Measurements from ENCODE around the gene MYOCD.

The MYOCD gene

GRCh38 chr17:12665263-12666210 lies at the start of gene MYOCD:
TSS of gene MYOCD (plus strand) at chr17:12665890. CDS start at chr17:12666189, 299 bp downstream.
- POLR2A ChIA-PET: interaction anchor here (1.0 to 1.5 kb wide), 4 partner anchors 26 to 143 kb away, joined by 3 to 6 read pairs (median 4); no protein-coding TSS in a partner anchor
- no peaks in the 10 kb centered on the region for H3K36me3 ChIP-seq (ENCODE audit: control insufficient read depth in 2 of 2, insufficient read depth in 1 of 2, low read length in 2 of 2)
- CTCF ChIA-PET: interaction anchor here (0.5 to 7.1 kb wide), 19 partner anchors 9 to 487 kb away, joined by 3 to 133 read pairs (median 4); no protein-coding TSS in a partner anchor
- H3K4me3 ChIP-seq (ENCODE audit: low read depth, low read length): peak within 1 kb of the TSS; percentile 58
- no peaks in the 10 kb centered on the region for H3K9me3 ChIP-seq (ENCODE audit: control insufficient read depth, insufficient read depth, low read depth, low read length)
- no peak within 1 kb of the TSS for H3K27ac ChIP-seq (ENCODE audit: extremely low read depth, low read depth, low read length)
- H3K4me1 ChIP-seq (ENCODE audit: control insufficient read depth, insufficient read depth, low read length): 0 out of 2 replicates have a peak, but pooled peaks cover 5% of the 10 kb centered on the region
- TF ChIP-seq, protein P1, sequence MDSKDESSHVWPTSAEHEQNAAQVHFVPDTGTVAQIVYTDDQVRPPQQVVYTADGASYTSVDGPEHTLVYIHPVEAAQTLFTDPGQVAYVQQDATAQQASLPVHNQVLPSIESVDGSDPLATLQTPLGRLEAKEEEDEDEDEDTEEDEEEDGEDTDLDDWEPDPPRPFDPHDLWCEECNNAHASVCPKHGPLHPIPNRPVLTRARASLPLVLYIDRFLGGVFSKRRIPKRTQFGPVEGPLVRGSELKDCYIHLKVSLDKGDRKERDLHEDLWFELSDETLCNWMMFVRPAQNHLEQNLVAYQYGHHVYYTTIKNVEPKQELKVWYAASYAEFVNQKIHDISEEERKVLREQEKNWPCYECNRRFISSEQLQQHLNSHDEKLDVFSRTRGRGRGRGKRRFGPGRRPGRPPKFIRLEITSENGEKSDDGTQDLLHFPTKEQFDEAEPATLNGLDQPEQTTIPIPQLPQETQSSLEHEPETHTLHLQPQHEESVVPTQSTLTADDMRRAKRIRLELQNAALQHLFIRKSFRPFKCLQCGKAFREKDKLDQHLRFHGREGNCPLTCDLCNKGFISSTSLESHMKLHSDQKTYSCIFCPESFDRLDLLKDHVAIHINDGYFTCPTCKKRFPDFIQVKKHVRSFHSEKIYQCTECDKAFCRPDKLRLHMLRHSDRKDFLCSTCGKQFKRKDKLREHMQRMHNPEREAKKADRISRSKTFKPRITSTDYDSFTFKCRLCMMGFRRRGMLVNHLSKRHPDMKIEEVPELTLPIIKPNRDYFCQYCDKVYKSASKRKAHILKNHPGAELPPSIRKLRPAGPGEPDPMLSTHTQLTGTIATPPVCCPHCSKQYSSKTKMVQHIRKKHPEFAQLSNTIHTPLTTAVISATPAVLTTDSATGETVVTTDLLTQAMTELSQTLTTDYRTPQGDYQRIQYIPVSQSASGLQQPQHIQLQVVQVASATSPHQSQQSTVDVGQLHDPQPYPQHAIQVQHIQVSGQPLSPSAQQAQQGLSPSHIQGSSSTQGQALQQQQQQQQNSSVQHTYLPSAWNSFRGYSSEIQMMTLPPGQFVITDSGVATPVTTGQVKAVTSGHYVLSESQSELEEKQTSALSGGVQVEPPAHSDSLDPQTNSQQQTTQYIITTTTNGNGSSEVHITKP (tag by site-specific recombination; IDR thresholded peaks at IDR 0.05): 0 out of 2 replicates have a peak, but pooled peaks have one; percentile 17
- no peak for TF ChIP-seq ZNF140 (tag by site-specific recombination; IDR thresholded peaks at IDR 0.05)
- TF ChIP-seq, protein P2, sequence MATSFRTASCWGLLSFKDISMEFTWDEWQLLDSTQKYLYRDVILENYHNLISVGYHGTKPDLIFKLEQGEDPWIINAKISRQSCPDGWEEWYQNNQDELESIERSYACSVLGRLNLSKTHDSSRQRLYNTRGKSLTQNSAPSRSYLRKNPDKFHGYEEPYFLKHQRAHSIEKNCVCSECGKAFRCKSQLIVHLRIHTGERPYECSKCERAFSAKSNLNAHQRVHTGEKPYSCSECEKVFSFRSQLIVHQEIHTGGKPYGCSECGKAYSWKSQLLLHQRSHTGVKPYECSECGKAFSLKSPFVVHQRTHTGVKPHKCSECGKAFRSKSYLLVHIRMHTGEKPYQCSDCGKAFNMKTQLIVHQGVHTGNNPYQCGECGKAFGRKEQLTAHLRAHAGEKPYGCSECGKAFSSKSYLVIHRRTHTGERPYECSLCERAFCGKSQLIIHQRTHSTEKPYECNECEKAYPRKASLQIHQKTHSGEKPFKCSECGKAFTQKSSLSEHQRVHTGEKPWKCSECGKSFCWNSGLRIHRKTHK (tag by site-specific recombination; IDR thresholded peaks at IDR 0.05): no peak
- TF ChIP-seq ZBTB48 (tag by site-specific recombination; IDR thresholded peaks at IDR 0.05): no peak; the same call in 1 of the 2 replicates
- TF ChIP-seq ZNF544 (tag by site-specific recombination; IDR thresholded peaks at IDR 0.05): no peak
- TF ChIP-seq EGR2 (tag by site-specific recombination; IDR thresholded peaks at IDR 0.05; ENCODE audit: low read depth): no peak
- TF ChIP-seq ZNF623 (tag by site-specific recombination; IDR thresholded peaks at IDR 0.05): no peak
- TF ChIP-seq ZNF16 (tag by site-specific recombination; IDR thresholded peaks at IDR 0.05; ENCODE audit: low read depth): no peak
- no peak for TF ChIP-seq ZNF76 (tag by site-specific recombination; IDR thresholded peaks at IDR 0.05; ENCODE audit: borderline replicate concordance, low read depth)
- TF ChIP-seq ZNF391 (tag by site-specific recombination; IDR thresholded peaks at IDR 0.05; ENCODE audit: borderline replicate concordance, low read depth): no peak
- TF ChIP-seq ZFP37 (tag by site-specific recombination; IDR thresholded peaks at IDR 0.05): 0 out of 2 replicates have a peak, but pooled peaks have one; percentile 35
- no peak for TF ChIP-seq ZNF670 (tag by site-specific recombination; IDR thresholded peaks at IDR 0.05; ENCODE audit: low read depth)
- TF ChIP-seq GFI1B (tag by site-specific recombination; IDR thresholded peaks at IDR 0.05): no peak
- TF ChIP-seq ZXDB (tag by site-specific recombination; IDR thresholded peaks at IDR 0.05): no peak
- TF ChIP-seq ZNF426 (tag by site-specific recombination; IDR thresholded peaks at IDR 0.05): no peak
- TF ChIP-seq ZNF10 (tag by site-specific recombination; IDR thresholded peaks at IDR 0.05): no peak
- no peak for TF ChIP-seq ZNF174 (tag by site-specific recombination; IDR thresholded peaks at IDR 0.05)
- TF ChIP-seq GLI4 (tag by site-specific recombination; IDR thresholded peaks at IDR 0.05): no peak
- no peak for TF ChIP-seq ZNF221 (tag by site-specific recombination; IDR thresholded peaks at IDR 0.05; ENCODE audit: borderline replicate concordance)
- TF ChIP-seq ZNF624 (tag by site-specific recombination; IDR thresholded peaks at IDR 0.05): no peak
- no peak for TF ChIP-seq ZNF133 (tag by site-specific recombination; IDR thresholded peaks at IDR 0.05)
- TF ChIP-seq, protein P3, sequence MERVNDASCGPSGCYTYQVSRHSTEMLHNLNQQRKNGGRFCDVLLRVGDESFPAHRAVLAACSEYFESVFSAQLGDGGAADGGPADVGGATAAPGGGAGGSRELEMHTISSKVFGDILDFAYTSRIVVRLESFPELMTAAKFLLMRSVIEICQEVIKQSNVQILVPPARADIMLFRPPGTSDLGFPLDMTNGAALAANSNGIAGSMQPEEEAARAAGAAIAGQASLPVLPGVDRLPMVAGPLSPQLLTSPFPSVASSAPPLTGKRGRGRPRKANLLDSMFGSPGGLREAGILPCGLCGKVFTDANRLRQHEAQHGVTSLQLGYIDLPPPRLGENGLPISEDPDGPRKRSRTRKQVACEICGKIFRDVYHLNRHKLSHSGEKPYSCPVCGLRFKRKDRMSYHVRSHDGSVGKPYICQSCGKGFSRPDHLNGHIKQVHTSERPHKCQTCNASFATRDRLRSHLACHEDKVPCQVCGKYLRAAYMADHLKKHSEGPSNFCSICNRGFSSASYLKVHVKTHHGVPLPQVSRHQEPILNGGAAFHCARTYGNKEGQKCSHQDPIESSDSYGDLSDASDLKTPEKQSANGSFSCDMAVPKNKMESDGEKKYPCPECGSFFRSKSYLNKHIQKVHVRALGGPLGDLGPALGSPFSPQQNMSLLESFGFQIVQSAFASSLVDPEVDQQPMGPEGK (tag by site-specific recombination; IDR thresholded peaks at IDR 0.05): peak; percentile 62
- no peak for TF ChIP-seq ZNF621 (tag by site-specific recombination; IDR thresholded peaks at IDR 0.05)
- TF ChIP-seq PRDM2 (tag by site-specific recombination; IDR thresholded peaks at IDR 0.05; ENCODE audit: borderline replicate concordance): no peak
